ENCODE measurements around the gene GPATCH2. TPM values are rescaled to one million over a fixed set of nuclear protein-coding genes. Genes with fewer than 3 reads are reported as not detected.
A peak's percentile ranks its signal among the peaks of the same experiment; 100 is the strongest.

The GPATCH2 gene
- total and polyA plus RNA-seq, 2 donors (not counting 1 experiment from before 2014, with no cell fraction given), result 10.5 to 22.0 TPM

- no peaks in the 10 kb centered on the region for H3K27me3 ChIP-seq (ENCODE audit: control insufficient read depth, insufficient read depth, low read length)
- TF ChIP-seq EZH2 (IDR thresholded peaks at IDR 0.05; ENCODE audit: low read length, missing control alignments), result no peak
- TF ChIP-seq, protein P1, sequence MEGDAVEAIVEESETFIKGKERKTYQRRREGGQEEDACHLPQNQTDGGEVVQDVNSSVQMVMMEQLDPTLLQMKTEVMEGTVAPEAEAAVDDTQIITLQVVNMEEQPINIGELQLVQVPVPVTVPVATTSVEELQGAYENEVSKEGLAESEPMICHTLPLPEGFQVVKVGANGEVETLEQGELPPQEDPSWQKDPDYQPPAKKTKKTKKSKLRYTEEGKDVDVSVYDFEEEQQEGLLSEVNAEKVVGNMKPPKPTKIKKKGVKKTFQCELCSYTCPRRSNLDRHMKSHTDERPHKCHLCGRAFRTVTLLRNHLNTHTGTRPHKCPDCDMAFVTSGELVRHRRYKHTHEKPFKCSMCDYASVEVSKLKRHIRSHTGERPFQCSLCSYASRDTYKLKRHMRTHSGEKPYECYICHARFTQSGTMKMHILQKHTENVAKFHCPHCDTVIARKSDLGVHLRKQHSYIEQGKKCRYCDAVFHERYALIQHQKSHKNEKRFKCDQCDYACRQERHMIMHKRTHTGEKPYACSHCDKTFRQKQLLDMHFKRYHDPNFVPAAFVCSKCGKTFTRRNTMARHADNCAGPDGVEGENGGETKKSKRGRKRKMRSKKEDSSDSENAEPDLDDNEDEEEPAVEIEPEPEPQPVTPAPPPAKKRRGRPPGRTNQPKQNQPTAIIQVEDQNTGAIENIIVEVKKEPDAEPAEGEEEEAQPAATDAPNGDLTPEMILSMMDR (conservative IDR thresholded peaks at IDR 0.05 in 1 of 2, IDR thresholded peaks at IDR 0.05 in 1 of 2; ENCODE audit: low read depth in 1 of 2, low read length in 2 of 2), result peak in 1 of 2 donors; percentile 5
- H3K36me3 ChIP-seq (ENCODE audit: control insufficient read depth, insufficient read depth, low read length), result no peaks in the 10 kb centered on the region
- no peak overlapping the region for H2AFZ ChIP-seq (ENCODE audit: low read length)
- H3K79me2 ChIP-seq (ENCODE audit: control insufficient read depth, insufficient read depth, low read length), result no peaks in the 10 kb centered on the region
- DNase-seq (ENCODE audit: low read depth in 2 of 2), result peak in 1 of 2 donors; percentile 11
- no peaks in the 10 kb centered on the region for H3K9me3 ChIP-seq (ENCODE audit: control insufficient read depth, insufficient read depth, low read depth, low read length)
- no peak overlapping the region for H3K9ac ChIP-seq (ENCODE audit: insufficient read depth, low read length)
- no peak overlapping the region for H3K4me3 ChIP-seq (replicated peaks in 1 of 4; ENCODE audit: control extremely low read depth in 1 of 4, insufficient read depth in 1 of 4, low read depth in 3 of 4, low read length in 4 of 4)
- no peaks in the 10 kb centered on the region for H4K20me1 ChIP-seq (ENCODE audit: control insufficient read depth, extremely low read depth, insufficient read depth, low read length)
- no peak overlapping the region for H3K4me2 ChIP-seq (ENCODE audit: extremely low read depth, insufficient read depth, low read length)
- no peak overlapping the region for H3K27ac ChIP-seq (ENCODE audit: insufficient read depth, low read length)
- H3K4me1 ChIP-seq (ENCODE audit: control insufficient read depth, extremely low read depth, insufficient read depth, low read length), result no peaks in the 10 kb centered on the region
These were observed 237.0 kb downstream of the GPATCH2 start for GRCh38 chr1:217393896-217394295.

DNA sequence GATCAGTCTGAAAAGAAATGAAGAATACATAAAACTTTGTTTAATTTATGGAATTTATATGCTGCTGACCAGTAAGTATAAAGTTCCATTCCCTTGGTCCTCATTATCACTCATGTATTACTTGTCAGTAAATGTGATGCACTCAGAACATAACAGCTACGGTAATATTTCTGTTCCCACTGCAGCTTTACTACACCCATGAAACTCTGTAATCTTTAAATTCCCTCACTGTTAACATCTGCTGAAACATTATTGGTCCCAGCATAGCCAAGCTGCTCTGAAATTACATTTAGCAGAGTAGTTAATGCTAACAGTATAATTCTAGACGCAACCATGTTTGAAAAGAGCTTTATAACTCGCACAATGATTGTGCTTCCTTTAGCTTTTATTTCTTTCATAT is 238.4 kb downstream of the GPATCH2 start:
- Histone ChIP-seq H3K27me3 (ENCODE audit: control insufficient read depth, insufficient read depth, low read length) (no peaks in the 10 kb centered on the region), H2AFZ (ENCODE audit: low read length) (no peak overlapping the region), H3K4me1 (ENCODE audit: control insufficient read depth, extremely low read depth, insufficient read depth, low read length) (no peaks in the 10 kb centered on the region), H3K79me2 (ENCODE audit: control insufficient read depth, insufficient read depth, low read length) (no peaks in the 10 kb centered on the region), H3K36me3 (ENCODE audit: control insufficient read depth, insufficient read depth, low read length) (no peaks in the 10 kb centered on the region), H3K4me2 (ENCODE audit: extremely low read depth, insufficient read depth, low read length) (no peak overlapping the region), H3K4me3 (replicated peaks in 1 of 4; ENCODE audit: control extremely low read depth in 1 of 4, insufficient read depth in 1 of 4, low read depth in 3 of 4, low read length in 4 of 4) (no peak overlapping the region), H3K9ac (ENCODE audit: insufficient read depth, low read length) (no peak overlapping the region), H3K9me3 (ENCODE audit: control insufficient read depth, insufficient read depth, low read depth, low read length) (no peaks in the 10 kb centered on the region), H4K20me1 (ENCODE audit: control insufficient read depth, extremely low read depth, insufficient read depth, low read length) (no peaks in the 10 kb centered on the region), H3K27ac (ENCODE audit: insufficient read depth, low read length) (no peak overlapping the region)
- DNase-seq (ENCODE audit: low read depth in 2 of 2), result no peak
- no peak for TF ChIP-seq EZH2 (IDR thresholded peaks at IDR 0.05; ENCODE audit: low read length, missing control alignments)
- TF ChIP-seq, protein P1 (conservative IDR thresholded peaks at IDR 0.05 in 1 of 2, IDR thresholded peaks at IDR 0.05 in 1 of 2; ENCODE audit: low read depth in 1 of 2, low read length in 2 of 2), result no peak

DNA sequence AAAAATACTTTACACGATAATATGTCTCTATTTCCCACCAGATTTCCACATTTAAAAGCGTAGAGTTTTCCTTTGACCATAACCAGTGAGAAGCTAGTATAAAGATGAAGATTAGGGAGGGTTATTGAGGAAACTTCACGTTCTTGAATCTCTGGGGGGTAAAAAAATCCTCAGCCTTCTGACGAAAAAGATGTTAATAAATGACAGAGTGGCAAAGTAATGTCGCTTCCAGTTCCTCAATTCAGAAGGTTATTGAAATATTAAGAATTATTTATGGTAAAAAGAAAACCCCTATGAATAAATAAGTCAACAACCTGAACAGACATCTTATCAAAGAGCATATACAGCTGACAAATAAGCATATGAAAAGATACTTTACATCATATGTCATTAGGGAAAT is 241.0 kb downstream of the GPATCH2 start:
- Histone ChIP-seq H3K4me1 (ENCODE audit: control insufficient read depth, extremely low read depth, insufficient read depth, low read length) (no peaks in the 10 kb centered on the region), H3K4me2 (ENCODE audit: extremely low read depth, insufficient read depth, low read length) (no peak overlapping the region), H3K79me2 (ENCODE audit: control insufficient read depth, insufficient read depth, low read length) (no peaks in the 10 kb centered on the region), H2AFZ (ENCODE audit: low read length) (no peak overlapping the region), H3K27ac (ENCODE audit: insufficient read depth, low read length) (no peak overlapping the region), H4K20me1 (ENCODE audit: control insufficient read depth, extremely low read depth, insufficient read depth, low read length) (no peaks in the 10 kb centered on the region), H3K4me3 (replicated peaks in 1 of 4; ENCODE audit: control extremely low read depth in 1 of 4, insufficient read depth in 1 of 4, low read depth in 3 of 4, low read length in 4 of 4) (no peak overlapping the region), H3K27me3 (ENCODE audit: control insufficient read depth, insufficient read depth, low read length) (no peaks in the 10 kb centered on the region), H3K9me3 (ENCODE audit: control insufficient read depth, insufficient read depth, low read depth, low read length) (no peaks in the 10 kb centered on the region), H3K36me3 (ENCODE audit: control insufficient read depth, insufficient read depth, low read length) (no peaks in the 10 kb centered on the region), H3K9ac (ENCODE audit: insufficient read depth, low read length) (no peak overlapping the region)
- DNase-seq (ENCODE audit: low read depth in 2 of 2), result no peak
- TF ChIP-seq EZH2 (IDR thresholded peaks at IDR 0.05; ENCODE audit: low read length, missing control alignments), result no peak
- TF ChIP-seq, protein P1 (conservative IDR thresholded peaks at IDR 0.05 in 1 of 2, IDR thresholded peaks at IDR 0.05 in 1 of 2; ENCODE audit: low read depth in 1 of 2, low read length in 2 of 2), result no peak

Data from fibroblast of lung (primary cell).